ENCODE measurements around the gene RPL41. TPM values are rescaled to one million over a fixed set of nuclear protein-coding genes. Genes with fewer than 3 reads are reported as not detected.
A peak's percentile ranks its signal among the peaks of the same experiment; 100 is the strongest.
"Not testable (repeated sequence)": the region's sequence is repeated elsewhere in the genome, so short reads cannot be mapped to it uniquely, and the experiment has no call there.

The RPL41 gene
- total RNA-seq, 1 experiment from 2014 or later = 2,379 TPM

GRCh38 chr12:56115329-56115728 lies 1.1 kb upstream of the RPL41 start:
- no peaks in the 10 kb centered on the region for H3K27me3 Mint-ChIP-seq (ENCODE audit: unreplicated experiment)
- intact Hi-C loops (cut with micrococcal nuclease; ENCODE audit: unreplicated experiment) = loop anchor here (5.0 kb wide), 2 partner anchors 42 to 68 kb away; partner anchors contain the start of gene MYL6
- no TSS peak for BruUV-seq (replicated peaks)
- CTCF ChIA-PET = interaction anchor here (0.6 to 1.5 kb wide), 3 partner anchors 10 to 73 kb away, joined by 3 to 9 read pairs (median 4); partner anchors contain the start of gene PA2G4
- H3K27ac Mint-ChIP-seq (ENCODE audit: unreplicated experiment) = peak overlapping the region; percentile 100
- no peaks in the 10 kb centered on the region for H3K9me3 Mint-ChIP-seq (ENCODE audit: low read depth, unreplicated experiment)
- peaks cover 17% of the 10 kb centered on the region for H3K4me1 Mint-ChIP-seq (ENCODE audit: low read depth, unreplicated experiment)
- DNase-seq = peak; percentile 45
- H3K4me3 Mint-ChIP-seq (ENCODE audit: low read depth, unreplicated experiment) = peak overlapping the region; percentile 97
- TF ChIP-seq CTCF (IDR thresholded peaks at IDR 0.05; ENCODE audit: unreplicated experiment) = no peak
- H3K36me3 Mint-ChIP-seq (ENCODE audit: insufficient read depth, unreplicated experiment) = peaks cover 83% of the 10 kb centered on the region

- CTCF ChIA-PET = interaction anchor here (1.4 to 3.3 kb wide), 3 partner anchors 9 to 72 kb away, joined by 4 to 53 read pairs (median 16); partner anchors contain the start of genes ESYT1 and SMARCC2
- Mint-ChIP-seq H3K36me3 (ENCODE audit: insufficient read depth, unreplicated experiment) (peaks cover 67% of the 10 kb centered on the region), H3K4me3 (ENCODE audit: low read depth, unreplicated experiment) (peak overlapping the region; percentile 97), H3K4me1 (ENCODE audit: low read depth, unreplicated experiment) (peaks cover 17% of the 10 kb centered on the region), H3K27ac (ENCODE audit: unreplicated experiment) (peak overlapping the region; percentile 100)
- intact Hi-C loops (cut with micrococcal nuclease; ENCODE audit: unreplicated experiment) = loop anchor here (5.0 kb wide), 2 partner anchors 40 to 70 kb away; partner anchors contain the start of gene MYL6
- H3K9me3 Mint-ChIP-seq (ENCODE audit: low read depth, unreplicated experiment); H3K27me3 Mint-ChIP-seq (ENCODE audit: unreplicated experiment); DNase-seq: not testable (repeated sequence)
- TSS peak; percentile 97 for BruUV-seq (replicated peaks)
Measured at GRCh38 chr12:56117082-56117706, 761 bp downstream of the RPL41 start.

GRCh38 chr12:56117778-56118687 lies 1.6 kb downstream of the RPL41 start, which contains the start of gene ZC3H10:
Gene ZC3H10, plus strand, starts transcription at chr12:56118266. Its CDS starts 2,297 bp downstream, at chr12:56120563.
- intact Hi-C loops (cut with micrococcal nuclease; ENCODE audit: unreplicated experiment) = loop anchor here (2.0 to 5.0 kb wide), 5 partner anchors 39 to 183 kb away; partner anchors contain the start of genes CS, MYL6, SMARCC2 and SUOX
- no peaks in the 10 kb centered on the region for H3K9me3 Mint-ChIP-seq (ENCODE audit: low read depth, unreplicated experiment)
- peaks cover 17% of the 10 kb centered on the region for H3K4me1 Mint-ChIP-seq (ENCODE audit: low read depth, unreplicated experiment)
- CTCF ChIA-PET = interaction anchor here (0.6 to 3.3 kb wide), 18 partner anchors 8 to 376 kb away, joined by 3 to 53 read pairs (median 3); partner anchors contain the start of genes ANKRD52, ESYT1, MYL6 and PA2G4
- H3K27me3 Mint-ChIP-seq (ENCODE audit: unreplicated experiment) = no peaks in the 10 kb centered on the region
- peak within 1 kb of the TSS; percentile 97 for H3K4me3 Mint-ChIP-seq (ENCODE audit: low read depth, unreplicated experiment)
- H3K27ac Mint-ChIP-seq (ENCODE audit: unreplicated experiment) = peak within 1 kb of the TSS; percentile 100
- no TSS peak for BruUV-seq (replicated peaks)
- peak; percentile 99 for DNase-seq
- TF ChIP-seq CTCF (IDR thresholded peaks at IDR 0.05; ENCODE audit: unreplicated experiment) = peak; percentile 21
- H3K36me3 Mint-ChIP-seq (ENCODE audit: insufficient read depth, unreplicated experiment) = peaks cover 59% of the 10 kb centered on the region

GRCh38 chr12:56118688-56119357 lies 2.4 kb downstream of the RPL41 start:
- intact Hi-C loops (cut with micrococcal nuclease; ENCODE audit: unreplicated experiment) = loop anchor here (1.0 to 5.0 kb wide), 6 partner anchors 38 to 182 kb away; partner anchors contain the start of genes CS, MYL6, NABP2 and SMARCC2
- Mint-ChIP-seq H3K9me3 (ENCODE audit: low read depth, unreplicated experiment) (no peaks in the 10 kb centered on the region), H3K36me3 (ENCODE audit: insufficient read depth, unreplicated experiment) (peaks cover 57% of the 10 kb centered on the region), H3K27ac (ENCODE audit: unreplicated experiment) (peak overlapping the region; percentile 100), H3K27me3 (ENCODE audit: unreplicated experiment) (no peaks in the 10 kb centered on the region), H3K4me3 (ENCODE audit: low read depth, unreplicated experiment) (peak overlapping the region; percentile 97), H3K4me1 (ENCODE audit: low read depth, unreplicated experiment) (peaks cover 17% of the 10 kb centered on the region)
- no TSS peak for BruUV-seq (replicated peaks)
- CTCF ChIA-PET = interaction anchor here (0.6 to 3.3 kb wide), 16 partner anchors 8 to 395 kb away, joined by 3 to 53 read pairs (median 4); partner anchors contain the start of genes ESYT1, MYL6, PA2G4 and RAB5B
- TF ChIP-seq CTCF (IDR thresholded peaks at IDR 0.05; ENCODE audit: unreplicated experiment) = no peak
- no peak for DNase-seq
